MCF 10A (cell line): Measurements from ENCODE around the gene PPP6R3. TPM values are rescaled to one million over a fixed set of nuclear protein-coding genes. Genes with fewer than 3 reads are reported as not detected.
"Not testable (repeated sequence)": the region's sequence is repeated elsewhere in the genome, so short reads cannot be mapped to it uniquely, and the experiment has no call there.

ENCODE experiments used
- BruUV-seq: library from RNA; stranded (reverse); fragments of 400-500 nt; replicated peaks from 2 replicates; lab custom pipeline; 2021; lab: Mats Ljungman, UMichigan
- CTCF ChIA-PET: fragments of 300-600 bp; sonication (Branson Sonifier 250); formaldehyde crosslinking; extraction: SDS; loops from one replicate; lab custom pipeline; 2021; ENCODE audit warnings: antibody characterized with exemption, inconsistent platforms; lab: Yijun Ruan, JAX
- POLR2A ChIA-PET: fragments of 300-600, 350-650 bp; sonication (Branson Sonifier 250); formaldehyde crosslinking; extraction: SDS; loops from one replicate; lab custom pipeline; 2020; ENCODE audit warnings: antibody characterized with exemption, inconsistent platforms; lab: Yijun Ruan, JAX
- DNase-seq: peaks from one replicate; pipeline ENCODE4 v3.0.0-alpha.2; 2018; ENCODE audit not compliant: unreplicated experiment
- H3K27ac Mint-ChIP-seq: one replicate; pipeline ENCODE4 v1.8.0; 2022; ENCODE audit warnings: mild to moderate bottlenecking, low read depth, mixed read lengths; ENCODE audit not compliant: unreplicated experiment
- H3K27me3 Mint-ChIP-seq: one replicate; pipeline ENCODE4 v1.8.0; 2022; ENCODE audit warnings: mixed read lengths; ENCODE audit not compliant: insufficient read depth, unreplicated experiment
- H3K36me3 Mint-ChIP-seq: one replicate; pipeline ENCODE4 v1.8.0; 2022; ENCODE audit warnings: mild to moderate bottlenecking, moderate library complexity, mixed read lengths; ENCODE audit not compliant: insufficient read depth, unreplicated experiment
- H3K4me1 Mint-ChIP-seq: one replicate; pipeline ENCODE4 v1.8.0; 2022; ENCODE audit warnings: mixed read lengths; ENCODE audit not compliant: insufficient read depth, unreplicated experiment
- H3K4me3 Mint-ChIP-seq: one replicate; pipeline ENCODE4 v1.8.0; 2022; ENCODE audit warnings: mild to moderate bottlenecking, moderate library complexity, mixed read lengths; ENCODE audit not compliant: unreplicated experiment
- H3K9me3 Mint-ChIP-seq: one replicate; pipeline ENCODE4 v1.8.0; 2022; ENCODE audit warnings: mixed read lengths; ENCODE audit not compliant: unreplicated experiment
- intact Hi-C: fragments of 100-400 bp; cut with micrococcal nuclease; formaldehyde crosslinking; loops from 2 replicates; pipeline ENCODE4 v1.14.1; 2022
- total RNA-seq: library from RNA; stranded (reverse); gene quantifications from 2 replicates; pipeline ENCODE4 v1.2.3, GENCODE V29; 2022
- TF ChIP-seq, protein P1 (sequence below): fragments of 200-600 bp; IDR thresholded peaks from one replicate; pipeline ENCODE4 v1.8.0; 2022; ENCODE audit warnings: antibody characterized with exemption, mild to moderate bottlenecking; ENCODE audit not compliant: unreplicated experiment

Gene PPP6R3
- total RNA-seq, 1 experiment from 2014 or later = 95.7 TPM

DNA sequence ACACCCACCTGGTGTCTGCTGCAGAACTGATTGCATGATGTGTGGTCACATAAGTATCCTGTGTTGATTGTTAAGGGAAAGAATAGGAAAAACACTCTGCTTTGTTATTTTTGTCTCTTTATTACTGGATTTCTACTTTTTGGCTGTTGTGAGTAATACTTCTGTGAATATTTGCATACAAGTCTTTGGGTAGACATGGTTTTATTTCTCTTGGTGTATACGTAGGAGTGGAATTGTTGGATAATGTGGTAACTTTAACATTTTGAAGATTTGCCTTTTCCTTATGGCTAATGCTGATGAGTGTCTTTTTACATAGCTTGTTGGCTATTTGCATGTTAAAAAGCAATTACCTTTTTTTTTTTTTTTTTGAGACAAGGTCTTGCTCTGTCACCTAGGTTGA is 13.1 kb downstream of the PPP6R3 start:
- H3K4me1 Mint-ChIP-seq = peaks cover 42% of the 10 kb centered on the region
- DNase-seq = no peak
- intact Hi-C loops = no loop called here
- no TSS peak for BruUV-seq
- H3K36me3 Mint-ChIP-seq = peaks cover 18% of the 10 kb centered on the region
- ChIA-PET POLR2A (interaction anchor here (0.6 to 1.0 kb wide), 2 partner anchors 12 to 55 kb away, joined by 3 read pairs; no protein-coding TSS in a partner anchor), CTCF (interaction anchor here (0.7 kb wide), 1 partner anchor 105 kb away, joined by 6 read pairs; no protein-coding TSS in a partner anchor)
- no peak overlapping the region for H3K4me3 Mint-ChIP-seq
- H3K27me3 Mint-ChIP-seq = no peaks in the 10 kb centered on the region
- no peak overlapping the region for H3K27ac Mint-ChIP-seq
- no peaks in the 10 kb centered on the region for H3K9me3 Mint-ChIP-seq
- TF ChIP-seq, protein P1, sequence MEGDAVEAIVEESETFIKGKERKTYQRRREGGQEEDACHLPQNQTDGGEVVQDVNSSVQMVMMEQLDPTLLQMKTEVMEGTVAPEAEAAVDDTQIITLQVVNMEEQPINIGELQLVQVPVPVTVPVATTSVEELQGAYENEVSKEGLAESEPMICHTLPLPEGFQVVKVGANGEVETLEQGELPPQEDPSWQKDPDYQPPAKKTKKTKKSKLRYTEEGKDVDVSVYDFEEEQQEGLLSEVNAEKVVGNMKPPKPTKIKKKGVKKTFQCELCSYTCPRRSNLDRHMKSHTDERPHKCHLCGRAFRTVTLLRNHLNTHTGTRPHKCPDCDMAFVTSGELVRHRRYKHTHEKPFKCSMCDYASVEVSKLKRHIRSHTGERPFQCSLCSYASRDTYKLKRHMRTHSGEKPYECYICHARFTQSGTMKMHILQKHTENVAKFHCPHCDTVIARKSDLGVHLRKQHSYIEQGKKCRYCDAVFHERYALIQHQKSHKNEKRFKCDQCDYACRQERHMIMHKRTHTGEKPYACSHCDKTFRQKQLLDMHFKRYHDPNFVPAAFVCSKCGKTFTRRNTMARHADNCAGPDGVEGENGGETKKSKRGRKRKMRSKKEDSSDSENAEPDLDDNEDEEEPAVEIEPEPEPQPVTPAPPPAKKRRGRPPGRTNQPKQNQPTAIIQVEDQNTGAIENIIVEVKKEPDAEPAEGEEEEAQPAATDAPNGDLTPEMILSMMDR = no peak

DNA sequence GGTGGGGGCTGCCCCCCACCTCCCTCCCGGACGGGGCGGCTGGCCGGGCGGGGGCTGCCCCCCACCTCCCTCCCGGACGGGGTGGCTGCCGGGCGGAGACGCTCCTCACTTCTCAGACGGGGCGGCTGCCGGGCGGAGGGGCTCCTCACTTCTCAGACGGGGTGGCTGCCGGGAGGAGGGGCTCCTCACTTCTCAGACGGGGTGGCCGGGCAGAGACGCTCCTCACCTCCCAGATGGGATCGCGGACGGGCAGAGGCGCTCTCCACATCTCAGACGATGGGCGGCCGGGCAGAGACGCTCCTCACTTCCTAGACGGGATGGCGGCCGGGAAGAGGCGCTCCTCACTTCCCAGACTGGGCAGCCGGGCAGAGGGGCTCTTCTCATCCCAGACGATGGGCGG is 15.1 kb downstream of the PPP6R3 start:
- CTCF ChIA-PET, DNase-seq, H3K9me3 Mint-ChIP-seq, H3K27me3 Mint-ChIP-seq, BruUV-seq, POLR2A ChIA-PET, H3K4me3 Mint-ChIP-seq, intact Hi-C loops, H3K27ac Mint-ChIP-seq: not testable (repeated sequence)
- peaks cover 27% of the 10 kb centered on the region for H3K36me3 Mint-ChIP-seq
- peaks cover 29% of the 10 kb centered on the region for H3K4me1 Mint-ChIP-seq

DNA sequence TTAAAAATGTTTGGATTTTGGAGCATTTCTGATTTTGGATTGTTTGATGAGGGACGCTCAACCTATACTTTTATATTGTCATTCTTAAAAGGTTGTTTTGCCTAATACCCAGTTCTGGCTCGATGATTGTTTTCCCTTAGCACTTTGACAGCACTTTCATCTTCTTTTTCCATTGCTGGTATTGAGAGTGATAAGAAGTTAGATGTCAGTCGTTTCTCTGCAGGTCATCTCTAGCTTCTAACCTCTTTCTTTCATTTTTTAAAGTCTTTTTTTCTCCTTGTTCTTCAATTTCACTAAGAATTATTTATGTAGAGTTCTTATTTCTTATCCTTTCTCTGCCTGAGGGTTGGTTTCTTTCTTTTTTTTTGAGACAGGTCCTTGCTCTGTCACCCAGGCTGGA is 18.8 kb downstream of the PPP6R3 start:
- no peaks in the 10 kb centered on the region for H3K9me3 Mint-ChIP-seq
- H3K36me3 Mint-ChIP-seq = peaks cover 23% of the 10 kb centered on the region
- H3K4me1 Mint-ChIP-seq = peaks cover 18% of the 10 kb centered on the region
- no TSS peak for BruUV-seq
- intact Hi-C loops = no loop called here
- DNase-seq = no peak
- no peaks in the 10 kb centered on the region for H3K27me3 Mint-ChIP-seq
- no peak overlapping the region for H3K27ac Mint-ChIP-seq
- ChIA-PET POLR2A (no interaction called here), CTCF (no interaction called here)
- H3K4me3 Mint-ChIP-seq = no peak overlapping the region
- TF ChIP-seq, protein P1 = no peak

DNA sequence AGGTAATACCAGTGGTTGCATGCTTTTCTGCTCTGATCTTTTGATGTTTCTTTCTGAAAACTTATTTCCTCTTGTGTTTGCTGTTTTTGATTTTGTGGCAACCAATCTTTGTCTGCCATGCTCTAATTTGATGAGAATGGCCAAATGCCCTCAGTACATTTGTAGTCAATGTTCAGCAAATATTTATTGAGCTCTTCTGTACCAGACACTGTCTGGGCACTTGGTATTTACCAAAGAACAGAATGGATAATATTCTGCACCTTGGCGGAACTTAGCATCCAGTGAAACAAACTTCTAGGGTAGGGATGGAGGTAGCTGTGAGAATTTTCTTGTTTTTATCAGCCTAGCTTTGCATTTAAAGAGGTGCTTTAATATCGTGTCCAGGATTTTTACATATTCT is 19.6 kb downstream of the PPP6R3 start:
- Mint-ChIP-seq H3K9me3 (no peaks in the 10 kb centered on the region), H3K4me1 (peaks cover 18% of the 10 kb centered on the region), H3K36me3 (peaks cover 19% of the 10 kb centered on the region), H3K27me3 (no peaks in the 10 kb centered on the region), H3K4me3 (no peak overlapping the region), H3K27ac (no peak overlapping the region)
- intact Hi-C loops = no loop called here
- TF ChIP-seq, protein P1 = no peak
- ChIA-PET CTCF (interaction anchor here (0.6 to 0.7 kb wide), 2 partner anchors 82 to 176 kb away, joined by 3 to 4 read pairs; no protein-coding TSS in a partner anchor), POLR2A (interaction anchor here (0.7 to 1.3 kb wide), 4 partner anchors 12 to 618 kb away, joined by 3 read pairs; no protein-coding TSS in a partner anchor)
- DNase-seq = no peak
- no TSS peak for BruUV-seq
